DOHH2 (cell line): Measurements from ENCODE around the gene ELP1.
"Not testable (repeated sequence)": the region's sequence is repeated elsewhere in the genome, so short reads cannot be mapped to it uniquely, and the experiment has no call there.

Experiments used
- H3F3A ChIP-seq: fragments of 200-600 bp; sonication (generic), shearing (Covaris generic); 2 replicates; pipeline ENCODE4 v1.6.0; 2016; ENCODE audit warnings: antibody characterized with exemption, mild to moderate bottlenecking; ENCODE audit not compliant: control insufficient read depth, insufficient read depth
- H3K27ac ChIP-seq: fragments of 200-600 bp; sonication (generic); 2 replicates; pipeline ENCODE4 v1.5.1; 2014; ENCODE audit warnings: low read depth, mild to moderate bottlenecking, low read length, moderate library complexity
- H3K27me3 ChIP-seq: fragments of 200-600 bp; sonication (generic); 2 replicates; pipeline ENCODE4 v1.6.1; 2014; ENCODE audit warnings: mild to moderate bottlenecking, low read length, mixed read lengths; ENCODE audit not compliant: control insufficient read depth
- H3K36me3 ChIP-seq: fragments of 200-600 bp; sonication (generic); 2 replicates; pipeline ENCODE4 v1.6.1; 2014; ENCODE audit warnings: mild to moderate bottlenecking, low read length, moderate library complexity, mixed read lengths; ENCODE audit not compliant: control insufficient read depth
- H3K4me1 ChIP-seq: fragments of 200-600 bp; sonication (generic); 2 replicates; pipeline ENCODE4 v1.6.1; 2014; ENCODE audit warnings: mild to moderate bottlenecking, low read length, mixed read lengths; ENCODE audit not compliant: control insufficient read depth
- H3K4me2 ChIP-seq: fragments of 200-600 bp; sonication (generic); 2 replicates; pipeline ENCODE4 v1.6.0; 2014; ENCODE audit warnings: mild to moderate bottlenecking, low read length, moderate library complexity
- H3K4me3 ChIP-seq: fragments of 200-600 bp; sonication (generic); 2 replicates; pipeline ENCODE4 v1.5.1; 2014; ENCODE audit warnings: mild to moderate bottlenecking, low read length, mixed read lengths
- H3K79me2 ChIP-seq: fragments of 200-600 bp; sonication (generic); 2 replicates; pipeline ENCODE4 v1.6.1; 2014; ENCODE audit warnings: mild to moderate bottlenecking, low read length, mixed read lengths; ENCODE audit not compliant: control insufficient read depth
- H3K9me2 ChIP-seq: fragments of 200-600 bp; sonication (generic); replicated peaks from 2 replicates; pipeline ENCODE4 v1.6.1; 2014; ENCODE audit warnings: mild to moderate bottlenecking, low read length, mixed read lengths; ENCODE audit not compliant: control insufficient read depth
- H3K9me3 ChIP-seq: fragments of 200-600 bp; sonication (generic); 2 replicates; pipeline ENCODE4 v1.6.1; 2014; ENCODE audit warnings: antibody characterized with exemption, low read length, mixed read lengths; ENCODE audit not compliant: control insufficient read depth, insufficient read depth
- H4K20me1 ChIP-seq: fragments of 200-600 bp; sonication (generic); 2 replicates; pipeline ENCODE4 v1.6.0; 2014; ENCODE audit warnings: low read depth, mild to moderate bottlenecking, antibody characterized with exemption, low read length, moderate library complexity; ENCODE audit not compliant: control insufficient read depth, insufficient read depth
- CTCF ChIP-seq: fragments of 200-600 bp; sonication (generic); IDR thresholded peaks from one replicate; pipeline ENCODE4 v1.5.1; 2014; ENCODE audit warnings: antibody characterized with exemption, mild to moderate bottlenecking, low read depth, low read length; ENCODE audit not compliant: poor library complexity, severe bottlenecking
- EZH2phosphoT487 ChIP-seq: fragments of 200-600 bp; sonication (generic); IDR thresholded peaks from 2 replicates; pipeline ENCODE4 v1.6.1; 2017; ENCODE audit warnings: borderline replicate concordance, mild to moderate bottlenecking, antibody characterized with exemption, low read length, moderate library complexity, mixed read lengths

The ELP1 gene

DNA sequence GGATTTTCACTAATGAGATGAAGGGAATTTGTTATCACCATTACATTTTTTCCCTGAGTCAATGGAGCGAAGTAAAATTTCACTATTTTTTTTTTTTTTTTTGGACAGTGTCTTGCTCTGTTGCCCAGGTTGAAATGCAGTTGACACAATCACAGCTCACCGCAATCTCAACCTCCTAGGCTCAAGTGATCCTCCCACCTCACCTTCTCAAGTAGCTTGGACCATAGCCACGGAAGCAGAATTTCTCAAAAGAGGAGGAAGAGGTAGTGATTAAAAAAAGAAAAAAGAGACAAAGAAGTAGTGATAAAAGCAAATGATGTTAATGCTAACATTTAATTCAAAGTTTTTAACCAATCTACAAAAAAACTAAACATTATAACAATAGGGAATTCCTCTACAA, 29.8 kb downstream of the ELP1 start:
- no peaks in the 10 kb centered on the region for H3F3A ChIP-seq
- H3K4me3 ChIP-seq: no peak overlapping the region
- H3K36me3 ChIP-seq: peaks cover 89% of the 10 kb centered on the region
- no peaks in the 10 kb centered on the region for H3K27me3 ChIP-seq
- H3K9me2 ChIP-seq: no peaks in the 10 kb centered on the region
- no peak overlapping the region for H3K27ac ChIP-seq
- no peak overlapping the region for H3K4me2 ChIP-seq
- H3K79me2 ChIP-seq: no peaks in the 10 kb centered on the region
- no peaks in the 10 kb centered on the region for H3K9me3 ChIP-seq
- H3K4me1 ChIP-seq: no peaks in the 10 kb centered on the region
- H4K20me1 ChIP-seq: no peaks in the 10 kb centered on the region
- TF ChIP-seq EZH2phosphoT487 (no peak), CTCF (no peak)

GRCh38 chr9:108903420-108904103, 30.4 kb downstream of the ELP1 start:
- no peaks in the 10 kb centered on the region for H3K4me1 ChIP-seq
- H3K9me2 ChIP-seq: no peaks in the 10 kb centered on the region
- no peaks in the 10 kb centered on the region for H4K20me1 ChIP-seq
- no peak overlapping the region for H3K4me3 ChIP-seq
- H3K79me2 ChIP-seq: no peaks in the 10 kb centered on the region
- H3K27me3 ChIP-seq: no peaks in the 10 kb centered on the region
- H3K4me2 ChIP-seq: no peak overlapping the region
- no peak overlapping the region for H3K27ac ChIP-seq
- TF ChIP-seq CTCF (no peak), EZH2phosphoT487 (no peak)
- no peaks in the 10 kb centered on the region for H3K9me3 ChIP-seq
- peaks cover 87% of the 10 kb centered on the region for H3K36me3 ChIP-seq
- H3F3A ChIP-seq: no peaks in the 10 kb centered on the region

GRCh38 chr9:108900176-108900575, 33.7 kb downstream of the ELP1 start:
- TF ChIP-seq CTCF (no peak), EZH2phosphoT487 (no peak)
- H3K4me2 ChIP-seq: no peak overlapping the region
- no peaks in the 10 kb centered on the region for H3K4me1 ChIP-seq
- no peaks in the 10 kb centered on the region for H4K20me1 ChIP-seq
- no peaks in the 10 kb centered on the region for H3K9me3 ChIP-seq
- H3K27me3 ChIP-seq: no peaks in the 10 kb centered on the region
- H3K79me2 ChIP-seq: no peaks in the 10 kb centered on the region
- no peak overlapping the region for H3K4me3 ChIP-seq
- H3K36me3 ChIP-seq: peaks cover 86% of the 10 kb centered on the region
- H3K27ac ChIP-seq: no peak overlapping the region
- H3F3A ChIP-seq: no peaks in the 10 kb centered on the region
- H3K9me2 ChIP-seq: no peaks in the 10 kb centered on the region

DNA sequence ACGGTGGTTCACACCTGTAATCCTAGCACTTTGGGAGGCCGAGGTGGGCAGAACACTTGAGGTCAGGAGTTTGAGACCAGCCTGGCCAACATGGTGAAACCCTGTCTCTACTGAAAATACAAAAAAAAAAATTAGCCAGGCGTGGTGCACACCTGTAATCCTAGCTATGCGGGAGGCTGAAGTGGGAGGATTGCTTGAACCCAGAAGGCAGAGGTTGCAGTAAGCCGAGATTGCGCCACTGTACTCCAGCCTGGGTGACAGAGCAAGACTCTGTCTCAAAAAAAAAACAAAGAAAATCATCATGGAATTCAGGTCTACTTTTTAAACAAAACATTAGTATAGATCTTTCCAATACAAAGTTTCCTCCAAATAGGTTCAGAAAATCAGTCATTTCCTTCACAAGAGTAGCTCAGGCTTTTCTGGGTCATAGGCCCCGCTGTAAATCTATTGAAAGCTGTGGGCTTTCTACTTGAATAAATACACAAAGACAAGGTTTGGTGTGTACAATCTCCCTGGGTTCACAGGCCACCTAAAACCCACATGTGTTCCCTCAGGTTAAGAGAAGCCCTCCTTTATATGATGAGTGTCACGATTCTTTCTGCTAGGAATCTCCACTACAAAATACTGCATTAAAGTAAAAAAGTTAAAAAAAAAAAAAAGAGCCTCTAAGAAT, 34.8 kb downstream of the ELP1 start:
- not testable (repeated sequence) for H3K27me3 ChIP-seq, H4K20me1 ChIP-seq, H3K4me3 ChIP-seq, H3K9me3 ChIP-seq, H3F3A ChIP-seq, H3K79me2 ChIP-seq, H3K4me2 ChIP-seq, H3K9me2 ChIP-seq, H3K4me1 ChIP-seq, H3K27ac ChIP-seq
- peaks cover 89% of the 10 kb centered on the region for H3K36me3 ChIP-seq
